GM18511 (cell line): Measurements from ENCODE around the gene TANGO6.
A peak's percentile ranks its signal among the peaks of the same experiment; 100 is the strongest.
"Not testable (repeated sequence)": the region's sequence is repeated elsewhere in the genome, so short reads cannot be mapped to it uniquely, and the experiment has no call there.

Source experiments
- ATAC-seq: cut with Tn5 transposase; IDR thresholded peaks from one replicate; pipeline ENCODE4 v1.9.1; 2021; ENCODE audit warnings: mild to moderate bottlenecking, moderate library complexity; ENCODE audit not compliant: unreplicated experiment

Gene TANGO6

DNA sequence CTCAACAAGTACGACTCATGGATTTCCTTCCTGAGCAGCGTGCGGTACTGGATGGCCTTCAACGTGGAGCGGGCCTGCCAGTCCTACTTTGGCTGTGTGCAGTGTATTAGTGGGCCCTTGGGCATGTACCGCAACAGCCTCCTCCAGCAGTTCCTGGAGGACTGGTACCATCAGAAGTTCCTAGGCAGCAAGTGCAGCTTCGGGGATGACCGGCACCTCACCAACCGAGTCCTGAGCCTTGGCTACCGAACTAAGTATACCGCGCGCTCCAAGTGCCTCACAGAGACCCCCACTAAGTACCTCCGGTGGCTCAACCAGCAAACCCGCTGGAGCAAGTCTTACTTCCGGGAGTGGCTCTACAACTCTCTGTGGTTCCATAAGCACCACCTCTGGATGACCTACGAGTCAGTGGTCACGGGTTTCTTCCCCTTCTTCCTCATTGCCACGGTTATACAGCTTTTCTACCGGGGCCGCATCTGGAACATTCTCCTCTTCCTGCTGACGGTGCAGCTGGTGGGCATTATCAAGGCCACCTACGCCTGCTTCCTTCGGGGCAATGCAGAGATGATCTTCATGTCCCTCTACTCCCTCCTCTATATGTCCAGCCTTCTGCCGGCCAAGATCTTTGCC lies 271.1 kb downstream of the TANGO6 start:
- no peak for ATAC-seq

DNA sequence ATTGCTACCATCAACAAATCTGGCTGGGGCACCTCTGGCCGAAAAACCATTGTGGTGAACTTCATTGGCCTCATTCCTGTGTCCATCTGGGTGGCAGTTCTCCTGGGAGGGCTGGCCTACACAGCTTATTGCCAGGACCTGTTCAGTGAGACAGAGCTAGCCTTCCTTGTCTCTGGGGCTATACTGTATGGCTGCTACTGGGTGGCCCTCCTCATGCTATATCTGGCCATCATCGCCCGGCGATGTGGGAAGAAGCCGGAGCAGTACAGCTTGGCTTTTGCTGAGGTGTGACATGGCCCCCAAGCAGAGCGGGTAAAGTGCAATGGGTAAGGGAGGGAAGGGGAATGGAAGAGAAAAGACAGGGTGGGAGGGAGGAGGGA lies 271.6 kb downstream of the TANGO6 start:
- no peak for ATAC-seq

DNA sequence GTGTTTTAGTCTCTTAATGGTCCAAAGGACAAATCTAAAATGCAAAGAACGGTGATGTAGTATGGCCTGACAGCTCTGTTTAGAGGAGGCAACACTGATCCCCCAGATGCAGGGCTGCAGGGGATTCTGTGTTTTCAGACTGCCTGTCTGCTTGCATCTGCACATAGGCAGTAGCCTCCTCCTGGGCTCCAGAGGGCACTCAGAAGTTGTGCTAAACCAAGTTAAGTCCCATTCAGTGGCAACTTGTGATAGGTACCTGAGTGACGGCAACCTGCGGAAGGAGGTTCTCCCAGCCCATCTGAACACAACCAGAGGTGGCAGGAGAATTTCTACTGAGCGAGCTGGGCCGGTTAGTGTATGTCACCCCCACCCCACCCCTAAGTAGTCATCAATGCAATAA lies 272.0 kb downstream of the TANGO6 start:
- ATAC-seq = no peak

DNA sequence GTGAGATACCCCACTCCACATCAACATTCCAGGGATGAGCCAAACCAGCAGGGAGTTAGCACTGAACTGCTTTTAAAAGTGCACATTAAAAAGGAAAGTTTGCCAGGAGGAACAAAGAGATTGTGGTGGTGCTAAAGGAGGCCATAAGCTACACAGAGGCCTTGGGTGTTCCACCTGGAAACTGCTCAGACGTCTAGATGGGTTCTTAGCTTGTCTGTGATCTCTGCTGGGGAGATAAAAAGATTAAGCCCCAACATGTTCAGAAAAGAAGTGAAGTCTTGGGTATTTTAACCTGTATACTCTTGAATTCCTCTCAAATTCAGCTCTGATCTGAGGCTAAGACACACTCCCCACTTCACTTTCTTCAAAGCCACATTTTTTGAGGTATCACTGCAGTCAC lies 272.5 kb downstream of the TANGO6 start:
- no peak for ATAC-seq

DNA sequence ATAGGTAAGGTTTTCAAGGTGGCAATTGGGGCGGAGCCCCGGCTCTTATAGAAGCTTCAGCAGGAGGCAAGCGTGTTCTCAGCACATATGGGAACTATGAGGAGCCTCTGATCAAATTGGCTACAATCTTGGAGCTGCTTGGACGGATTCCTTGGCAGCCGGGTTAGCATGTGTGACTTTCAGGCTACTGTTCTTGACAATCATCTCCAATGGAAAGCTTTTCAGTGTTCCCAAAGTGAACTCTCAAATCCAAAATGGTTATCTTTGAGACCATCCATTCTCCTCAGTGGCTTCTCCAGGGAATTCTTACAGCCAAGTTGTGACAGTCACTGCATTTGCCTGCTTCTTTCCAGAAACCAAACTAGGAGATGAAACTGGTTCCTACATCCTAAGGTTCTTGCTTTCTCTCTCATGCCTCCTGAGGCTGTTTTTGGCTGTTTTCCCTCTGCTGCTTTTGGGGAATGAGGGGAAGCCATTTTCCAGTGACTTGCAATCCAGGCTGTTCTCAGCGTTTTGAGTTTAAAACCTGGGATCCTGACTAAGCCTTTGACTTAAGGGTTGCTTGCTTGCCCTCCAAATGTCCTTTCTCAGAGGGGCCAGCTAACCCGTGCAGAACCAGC lies 273.0 kb downstream of the TANGO6 start:
- no peak for ATAC-seq

DNA sequence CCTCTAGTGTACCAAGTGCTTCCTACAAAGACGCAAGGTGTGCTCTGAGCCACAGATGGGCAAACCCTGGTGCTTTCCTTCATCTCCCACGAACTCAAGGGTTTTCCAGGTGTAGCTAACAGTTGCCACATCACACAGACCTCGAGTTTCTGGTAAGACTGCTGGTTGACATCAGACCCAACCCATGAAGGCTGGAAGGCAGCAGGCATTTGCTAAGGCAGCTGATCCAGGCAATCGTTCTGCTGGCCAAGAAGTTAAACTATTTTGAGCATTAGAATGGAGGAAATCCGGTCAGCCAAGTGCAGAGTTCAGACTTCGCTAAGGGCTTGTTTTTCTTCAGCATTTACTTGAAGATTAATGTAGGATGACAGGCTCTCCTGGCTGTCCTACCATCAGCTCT lies 273.6 kb downstream of the TANGO6 start:
- ATAC-seq = no peak

DNA sequence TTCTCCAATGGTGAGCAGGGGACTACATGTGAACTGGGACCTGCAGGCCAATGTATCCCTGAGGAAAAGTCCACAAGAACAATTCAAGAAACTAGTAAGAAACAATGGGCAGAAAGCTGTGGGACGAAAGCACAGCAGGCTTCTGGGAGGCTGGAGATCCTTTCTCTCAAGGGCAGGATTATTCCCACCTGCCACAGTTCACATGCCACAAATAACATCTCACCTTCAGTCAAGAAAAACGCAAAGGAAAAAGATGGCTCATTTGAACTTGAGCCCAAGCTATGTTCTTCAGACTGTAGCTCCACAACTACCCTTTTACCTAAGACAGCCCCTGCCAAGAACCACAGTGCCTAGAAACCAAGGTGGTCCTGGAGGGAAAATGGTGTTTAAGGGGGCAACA lies 275.1 kb downstream of the TANGO6 start:
- no peak for ATAC-seq

DNA sequence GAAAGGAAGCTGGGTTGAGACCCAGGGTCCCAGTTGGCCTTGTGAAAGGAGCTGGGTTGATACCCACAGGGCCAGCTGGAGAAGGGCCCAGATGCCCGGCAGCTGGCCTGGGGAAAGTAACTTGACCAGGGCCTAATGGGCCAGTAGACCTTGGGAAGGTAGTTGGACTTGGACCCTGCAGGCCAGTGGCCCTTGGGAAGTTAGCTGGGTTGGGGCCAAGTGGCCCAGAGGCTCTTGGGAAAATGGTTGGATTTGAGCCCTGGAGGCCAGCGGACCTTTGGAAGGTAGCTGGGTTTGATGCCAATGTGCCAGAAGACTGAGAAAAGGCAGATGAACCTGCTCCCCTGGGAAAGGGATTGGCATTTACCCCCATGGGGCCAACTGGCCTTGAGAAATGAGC lies 275.7 kb downstream of the TANGO6 start:
- ATAC-seq = no peak

DNA sequence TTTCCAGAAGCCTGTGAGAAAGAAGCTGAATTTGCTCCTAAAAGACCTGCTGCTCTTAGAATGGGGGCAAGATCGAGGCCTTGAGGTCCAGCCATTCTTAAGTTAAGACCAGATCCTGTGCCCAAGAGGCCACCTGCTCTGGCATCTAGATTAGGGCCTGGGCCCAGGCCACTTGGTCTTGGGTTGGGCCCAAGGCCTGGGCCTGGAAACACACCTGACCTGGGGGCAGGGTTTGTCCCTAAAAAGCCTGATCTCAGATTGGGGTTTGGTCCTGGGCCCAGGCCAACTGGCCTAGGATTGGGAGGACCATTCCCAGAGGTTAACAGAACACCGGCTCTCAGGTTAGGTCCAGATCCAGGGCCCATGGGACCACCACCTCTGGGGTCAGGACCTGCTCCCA lies 276.2 kb downstream of the TANGO6 start:
- no peak for ATAC-seq

DNA sequence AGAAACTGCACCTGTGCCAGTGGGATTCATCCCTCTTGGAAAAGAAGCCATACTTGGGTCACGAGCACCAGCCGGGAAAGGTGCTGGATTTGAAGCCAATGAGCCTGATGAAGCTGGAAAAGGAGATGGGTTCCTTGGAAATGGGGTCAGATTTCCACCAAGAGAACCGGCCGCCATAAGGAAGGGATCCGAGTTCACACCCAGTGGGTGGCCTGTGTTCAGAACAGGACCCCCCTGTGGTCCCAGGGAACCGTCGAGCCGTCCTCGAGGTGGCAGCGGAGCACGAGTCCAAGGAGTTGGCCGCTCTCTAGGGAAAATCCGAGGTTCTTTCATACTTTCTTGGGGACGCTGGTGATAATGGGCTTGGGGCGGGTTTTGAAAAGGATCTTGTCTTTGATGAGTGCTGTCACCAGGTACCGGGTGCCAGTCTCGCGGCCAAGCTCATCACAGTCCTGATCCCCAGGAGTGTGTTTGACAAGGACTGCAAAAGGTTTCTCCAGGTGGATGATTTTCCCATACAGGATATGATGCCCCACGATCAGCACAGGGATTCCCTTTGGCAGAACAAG lies 276.8 kb downstream of the TANGO6 start:
- ATAC-seq = no peak

DNA sequence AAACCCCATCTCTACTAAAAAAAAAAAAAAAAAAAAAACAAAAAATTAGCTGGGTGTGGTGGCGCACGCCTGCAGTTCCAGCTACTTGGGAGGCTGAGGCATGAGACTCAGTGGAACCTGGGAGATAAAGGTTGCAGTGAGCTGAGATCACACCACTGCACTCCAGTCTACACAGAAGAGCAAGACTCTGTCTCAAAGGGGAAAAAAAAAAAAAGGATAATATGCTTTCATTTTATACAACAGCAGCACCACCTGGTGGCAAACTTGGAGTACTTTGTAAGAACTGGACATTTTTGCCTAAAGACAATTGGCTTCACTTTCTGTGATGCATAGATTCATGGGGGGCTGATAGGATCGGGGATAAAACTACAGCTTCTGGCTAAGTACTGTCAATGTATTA lies 280.6 kb downstream of the TANGO6 start:
- no peak for ATAC-seq

DNA sequence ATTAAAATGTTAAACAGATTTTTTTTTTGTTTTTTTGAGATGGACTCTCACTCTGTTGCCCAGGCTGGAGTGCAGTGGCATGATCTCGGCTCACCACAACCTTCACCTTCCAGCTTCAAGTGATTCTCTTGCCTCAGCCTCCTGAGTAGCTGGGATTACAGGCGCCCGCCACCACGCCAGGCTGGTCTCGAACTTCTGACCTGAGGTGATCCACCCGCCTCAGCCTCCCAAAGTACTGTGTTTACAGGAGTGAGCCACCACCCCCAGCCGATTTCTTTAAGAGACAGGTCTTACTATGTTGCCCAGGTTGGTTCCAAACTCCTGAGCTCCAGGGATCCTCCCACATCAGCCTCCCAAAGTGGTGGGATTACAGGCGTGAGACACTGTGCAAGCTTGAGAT lies 281.1 kb downstream of the TANGO6 start:
- ATAC-seq = not testable (repeated sequence)

DNA sequence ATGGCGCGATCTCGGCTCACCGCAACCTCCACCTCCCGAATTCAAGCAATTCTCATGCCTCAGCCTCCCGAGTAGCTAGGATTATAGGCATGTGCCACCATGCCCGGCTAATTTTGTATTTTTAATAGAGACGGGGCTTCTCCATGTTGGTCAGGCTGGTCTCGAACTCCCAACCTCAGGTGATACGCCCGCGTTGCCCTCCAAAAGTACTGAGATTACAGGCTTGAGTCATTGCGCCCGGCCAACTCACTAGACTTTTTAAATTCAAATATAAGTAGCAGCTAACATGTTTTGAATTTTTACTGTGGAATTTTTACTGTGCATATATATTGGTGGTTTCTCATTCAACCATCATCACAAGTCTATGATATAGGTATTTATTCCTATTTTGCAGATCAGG lies 281.6 kb downstream of the TANGO6 start:
- not testable (repeated sequence) for ATAC-seq

DNA sequence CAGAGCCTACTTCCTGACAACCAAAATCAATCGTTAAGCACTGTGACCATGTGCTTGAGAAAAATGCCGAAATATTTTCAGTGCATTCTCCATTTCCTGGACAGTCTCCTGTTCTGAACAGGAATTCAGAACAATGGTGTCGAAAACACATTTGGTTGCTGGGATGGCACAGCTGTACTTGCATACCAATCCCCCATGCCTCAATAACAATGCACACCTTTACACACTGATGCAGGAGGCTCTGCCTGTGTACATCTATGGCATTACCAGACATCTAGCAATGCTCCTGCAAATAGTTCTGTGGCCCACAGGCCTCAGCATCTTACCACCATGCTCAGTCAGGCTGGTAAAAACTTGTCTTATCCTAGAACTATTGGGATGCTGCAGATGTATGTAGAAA lies 282.9 kb downstream of the TANGO6 start:
- no peak for ATAC-seq

DNA sequence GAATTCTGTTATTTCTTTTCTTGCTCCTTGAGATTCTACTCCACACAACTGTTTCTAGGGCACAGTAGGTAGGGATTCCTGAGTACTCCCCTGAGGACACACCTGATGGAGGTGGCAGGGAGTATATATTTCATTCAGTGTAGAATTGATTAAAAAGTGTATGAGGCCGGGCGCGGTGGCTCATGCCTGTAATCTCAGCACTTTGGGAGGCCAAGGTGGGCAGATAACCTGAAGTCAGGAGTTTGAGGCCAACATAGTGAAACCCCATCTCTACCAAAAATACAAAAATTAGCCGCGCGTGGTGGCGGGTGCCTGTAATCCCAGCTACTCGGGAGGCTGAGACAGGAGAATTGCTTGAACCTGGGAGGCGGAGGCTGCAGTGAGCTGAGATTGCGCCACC lies 283.5 kb downstream of the TANGO6 start:
- ATAC-seq = not testable (repeated sequence)

DNA sequence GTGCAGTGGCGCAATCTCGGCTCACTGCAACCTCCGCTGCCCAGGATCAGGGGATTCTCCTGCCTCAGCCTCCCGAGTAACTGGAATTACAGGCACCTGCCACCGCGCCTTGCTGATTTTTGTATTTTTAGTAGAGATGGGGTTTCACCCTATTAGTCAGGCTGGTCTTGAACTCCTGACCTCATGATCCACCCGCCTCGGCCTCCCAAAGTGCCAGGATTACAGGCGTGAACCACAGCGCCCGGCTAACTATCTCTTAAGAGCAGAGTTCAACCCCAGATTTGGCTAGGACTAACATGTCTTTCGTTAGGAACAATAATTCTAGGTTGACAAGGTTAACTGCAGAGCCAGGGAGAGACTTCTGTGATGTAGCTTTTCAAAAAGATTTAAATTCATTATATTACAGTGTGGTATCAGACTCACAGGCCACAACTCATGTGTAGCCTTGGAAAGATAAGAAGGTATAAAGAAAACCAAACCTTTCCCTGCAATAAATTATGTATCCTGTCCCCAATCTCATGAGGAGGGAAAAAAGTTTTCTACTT lies 284.7 kb downstream of the TANGO6 start:
- no peak for ATAC-seq

DNA sequence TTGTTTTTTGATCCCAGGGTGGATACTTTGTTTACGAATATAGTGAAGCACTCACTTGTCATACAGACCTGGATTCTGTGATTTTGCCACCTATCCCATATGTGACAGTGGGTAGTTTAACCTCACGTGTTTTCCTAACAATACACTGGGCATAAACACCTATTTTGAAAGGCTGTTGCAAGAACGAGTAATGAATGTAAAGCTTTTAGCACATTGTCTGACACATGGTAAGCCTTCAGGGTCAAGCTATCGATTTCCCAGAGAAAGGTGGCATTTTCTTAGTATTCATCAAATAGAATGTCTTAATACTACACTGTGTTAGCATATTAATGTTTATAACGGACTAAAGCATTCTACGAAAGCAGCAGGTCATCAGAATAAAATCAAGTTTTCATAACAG lies 287.1 kb downstream of the TANGO6 start:
- no peak for ATAC-seq

DNA sequence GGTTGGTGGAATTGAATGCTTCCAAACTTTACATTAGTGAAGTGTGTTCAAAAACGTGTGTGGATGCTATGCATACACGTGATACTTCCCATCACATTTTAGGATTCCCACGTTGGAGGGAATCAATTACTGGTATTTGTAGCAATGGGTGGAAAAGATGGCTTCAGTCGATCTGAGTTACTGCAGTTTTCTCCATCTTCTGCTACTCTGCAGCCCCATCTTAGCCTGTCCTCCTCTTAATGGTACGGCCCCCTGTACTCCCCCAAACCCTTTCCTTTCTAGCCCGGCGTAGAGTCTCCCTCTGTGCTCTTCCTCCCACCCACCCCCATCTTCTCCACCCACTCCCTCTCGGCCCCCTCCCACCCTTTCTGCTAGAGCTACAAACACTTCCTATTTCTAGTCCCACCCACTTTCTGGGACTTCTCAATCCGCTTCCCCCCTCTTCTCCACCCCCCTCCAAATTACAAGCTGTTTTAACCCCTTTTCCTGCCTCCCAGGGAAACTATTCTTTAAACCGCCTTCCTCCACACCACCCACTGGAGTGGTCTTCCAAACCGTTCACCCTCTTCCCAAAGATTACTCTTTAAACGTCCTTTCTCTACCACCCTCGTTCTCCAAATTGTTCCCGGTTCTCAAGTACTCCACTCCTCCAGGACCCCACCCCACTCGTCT lies 288.0 kb downstream of the TANGO6 start:
- ATAC-seq = no peak

DNA sequence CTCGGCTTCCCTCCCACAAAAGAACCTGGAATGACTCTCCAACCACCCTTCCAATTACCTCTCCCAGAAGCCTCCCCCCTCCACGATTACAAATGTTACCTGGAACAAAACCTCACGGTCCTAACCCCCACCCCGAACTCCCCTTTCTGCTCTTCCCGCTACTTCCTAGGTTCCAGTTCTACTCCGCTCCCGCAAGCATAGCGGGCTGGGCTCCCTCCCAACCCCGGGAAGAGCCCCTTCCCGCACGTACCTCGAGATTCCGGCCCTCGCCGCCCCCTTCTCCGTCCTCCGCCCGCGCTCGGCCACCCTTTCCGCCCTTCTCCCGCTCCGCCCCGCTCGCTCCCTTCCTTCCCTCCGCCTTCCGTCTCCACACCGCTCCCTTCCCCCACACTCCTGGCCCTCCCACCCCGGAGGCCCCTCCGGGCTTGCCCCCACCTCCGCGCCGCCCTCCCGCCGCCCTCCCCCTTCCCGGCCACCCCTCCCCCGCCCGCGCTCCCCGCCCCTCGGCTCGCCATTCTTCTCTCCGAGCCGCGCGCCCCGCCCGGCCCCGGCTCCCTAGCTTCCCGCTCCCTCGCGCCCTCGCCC lies 288.6 kb downstream of the TANGO6 start:
- peak; percentile 48 for ATAC-seq

DNA sequence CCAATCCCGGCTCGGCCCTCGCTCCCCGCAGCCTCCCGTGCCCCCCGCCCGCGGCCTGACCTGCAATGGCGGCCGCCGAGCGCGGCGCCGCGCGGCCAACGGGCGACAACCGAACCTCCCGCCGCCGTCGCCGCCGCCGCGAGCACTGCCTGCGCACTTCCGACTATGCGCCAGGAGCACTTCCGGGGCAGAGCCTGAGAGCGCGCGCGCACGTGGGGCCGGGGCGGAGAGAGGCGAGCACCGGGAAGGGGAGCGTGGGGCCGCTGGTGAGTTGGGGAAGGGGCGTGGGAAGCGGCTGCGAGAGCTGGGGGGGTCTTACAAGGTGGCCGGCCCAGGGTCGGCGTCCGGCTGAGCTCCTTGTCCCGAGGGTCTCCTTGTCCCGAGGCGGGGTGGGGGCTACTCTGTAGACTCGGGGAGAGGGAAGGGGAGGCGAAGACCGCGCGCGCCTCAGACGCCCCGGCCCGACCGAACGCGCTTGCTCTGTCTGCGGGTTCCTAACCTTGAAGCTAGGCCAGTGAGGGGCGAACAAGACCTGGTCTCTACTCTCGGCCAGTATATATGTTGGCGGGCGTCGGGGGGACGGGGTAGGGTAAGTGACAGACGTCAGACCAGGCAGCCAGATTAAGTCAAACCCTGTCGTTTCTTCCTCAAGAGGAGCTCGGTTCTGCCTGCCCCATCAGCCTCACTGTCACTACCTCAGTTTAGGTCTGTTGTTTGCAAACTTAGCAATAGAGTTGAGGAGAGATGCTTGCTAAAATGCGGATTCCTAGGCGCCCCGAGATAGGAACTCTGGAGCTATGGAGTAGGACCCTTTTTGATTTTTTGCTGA lies 289.3 kb downstream of the TANGO6 start, which contains the start of the genes CHTF8 and UTP4:
CHTF8 (minus strand) TSS at position 165 of the 829 bp plus-strand sequence. CDS start 11,130 bp downstream, outside the sequence.
UTP4 (plus strand) TSS at position 226 of the 829 bp plus-strand sequence. CDS start 811 bp downstream, outside the sequence.
- peak; percentile 90 for ATAC-seq
